ENCODE results near the gene UNC79.

DNA sequence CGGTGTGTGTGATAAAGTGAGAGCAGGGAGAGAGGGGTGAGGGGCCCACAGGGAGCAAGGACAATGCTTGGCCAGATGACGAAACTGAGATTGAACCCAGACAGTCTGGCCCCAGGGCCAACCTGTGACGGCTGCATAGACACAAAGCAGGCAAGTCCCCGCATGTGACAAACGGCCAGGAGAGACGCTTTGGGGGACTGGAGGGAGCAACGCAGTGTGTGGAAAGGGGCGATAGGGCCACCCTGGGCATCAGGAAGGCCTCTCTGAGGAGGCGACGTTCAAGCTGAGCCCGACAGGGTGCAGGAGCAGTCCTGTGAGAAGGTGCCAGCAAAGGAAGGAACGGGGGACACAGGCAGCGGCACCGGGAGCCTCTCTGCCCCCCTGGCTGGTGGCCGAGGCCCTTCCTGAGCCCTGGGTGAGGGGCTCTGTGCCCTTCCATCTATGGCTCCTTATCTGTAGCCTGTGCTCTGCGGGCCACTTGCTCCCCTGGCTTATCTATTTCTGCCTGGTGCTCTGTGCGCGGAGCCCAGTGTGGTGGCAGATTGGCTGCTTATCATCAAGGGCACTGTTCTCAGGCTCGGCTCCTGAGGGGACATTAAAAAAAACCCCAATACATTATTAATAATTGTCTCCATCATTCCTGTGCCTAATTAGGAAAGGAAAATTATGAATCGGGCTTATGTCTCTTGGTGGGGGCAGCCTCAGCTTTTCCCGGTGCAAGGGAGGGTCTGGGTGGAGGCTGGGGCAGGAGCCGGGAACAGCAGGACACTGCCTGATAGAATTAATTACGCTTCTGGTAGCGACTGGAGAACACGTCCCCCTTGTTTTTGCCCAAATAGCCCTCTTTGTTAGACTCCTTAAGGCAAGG lies 317.7 kb downstream of the UNC79 start:
- TF ChIP-seq, protein P1, sequence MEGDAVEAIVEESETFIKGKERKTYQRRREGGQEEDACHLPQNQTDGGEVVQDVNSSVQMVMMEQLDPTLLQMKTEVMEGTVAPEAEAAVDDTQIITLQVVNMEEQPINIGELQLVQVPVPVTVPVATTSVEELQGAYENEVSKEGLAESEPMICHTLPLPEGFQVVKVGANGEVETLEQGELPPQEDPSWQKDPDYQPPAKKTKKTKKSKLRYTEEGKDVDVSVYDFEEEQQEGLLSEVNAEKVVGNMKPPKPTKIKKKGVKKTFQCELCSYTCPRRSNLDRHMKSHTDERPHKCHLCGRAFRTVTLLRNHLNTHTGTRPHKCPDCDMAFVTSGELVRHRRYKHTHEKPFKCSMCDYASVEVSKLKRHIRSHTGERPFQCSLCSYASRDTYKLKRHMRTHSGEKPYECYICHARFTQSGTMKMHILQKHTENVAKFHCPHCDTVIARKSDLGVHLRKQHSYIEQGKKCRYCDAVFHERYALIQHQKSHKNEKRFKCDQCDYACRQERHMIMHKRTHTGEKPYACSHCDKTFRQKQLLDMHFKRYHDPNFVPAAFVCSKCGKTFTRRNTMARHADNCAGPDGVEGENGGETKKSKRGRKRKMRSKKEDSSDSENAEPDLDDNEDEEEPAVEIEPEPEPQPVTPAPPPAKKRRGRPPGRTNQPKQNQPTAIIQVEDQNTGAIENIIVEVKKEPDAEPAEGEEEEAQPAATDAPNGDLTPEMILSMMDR (IDR thresholded peaks at IDR 0.05) = no peak
- TF ChIP-seq POLR2A (IDR thresholded peaks at IDR 0.05) = no peak

All from testis (tissue), 2 donors.